Measurements from ENCODE around the gene DSC1. TPM values are rescaled to one million over a fixed set of nuclear protein-coding genes. Genes with fewer than 3 reads are reported as not detected.

DSC1 gene
- total and polyA plus RNA-seq, 2 of the 13 experiments (the other 11 are each of a cell fraction or from before 2014, with no cell fraction given), result not detected

- no peak for DNase-seq (ENCODE audit: low spot score)
- H4K20me1 ChIP-seq (ENCODE audit: insufficient read depth, low read length), result no peaks in the 10 kb centered on the region
- 95% methylated on average over 3 of the region's 3 CpGs for WGBS (ENCODE audit: low lambda C conversion rate)
- H3K27me3 ChIP-seq (ENCODE audit: control insufficient read depth in 1 of 2, insufficient read depth in 2 of 2, low read length in 2 of 2), result no peaks in the 10 kb centered on the region; a peak in 1 of 5 replicates
- ChIA-PET POLR2A (interaction anchor here (4.9 kb wide), 1 partner anchor 140 kb away, joined by 50 read pairs; no protein-coding TSS in a partner anchor), CTCF (ENCODE audit: low intra/inter-chr PET ratio, low total read pairs) (no interaction called here)
- H3K9ac ChIP-seq (ENCODE audit: insufficient read depth, low read depth, low read length), result no peak overlapping the region
- no peak overlapping the region for H3K4me2 ChIP-seq (ENCODE audit: low read depth, low read length)
- no peaks in the 10 kb centered on the region for H3K36me3 ChIP-seq (replicated peaks in 1 of 2; ENCODE audit: control insufficient read depth in 1 of 2, insufficient read depth in 2 of 2, low read length in 2 of 2)
- H3K4me1 ChIP-seq (ENCODE audit: insufficient read depth, low read length), result peaks cover 29% of the 10 kb centered on the region
- no peak for ATAC-seq
- H3K79me2 ChIP-seq (ENCODE audit: insufficient read depth, low read length), result peaks cover 26% of the 10 kb centered on the region
- in situ Hi-C loops (cut with HindIII; ENCODE audit: extremely low pct_ligation_motif_present, low pct_unique_long_range_greater_than_20kb), result loop anchor here (5.0 kb wide), 1 partner anchor 139 kb away; no protein-coding TSS in a partner anchor
- no TSS peak for BruUV-seq (replicated peaks)
- H3K27ac ChIP-seq (ENCODE audit: extremely low read length, insufficient read depth, low read length), result no peak overlapping the region
- FAIRE-seq, result no peak
- H3K9me3 ChIP-seq (ENCODE audit: low read length), result no peaks in the 10 kb centered on the region
- intact Hi-C loops (cut with micrococcal nuclease; ENCODE audit: unreplicated experiment), result loop anchor here (5.0 to 10.0 kb wide), 3 partner anchors 59 to 409 kb away; partner anchors contain the start of genes DSC3 and DSG2
- no peak overlapping the region for H2AFZ ChIP-seq (ENCODE audit: low read length)
- TF ChIP-seq ATF7 (IDR thresholded peaks at IDR 0.05), result peak; percentile 86
- TF ChIP-seq ATF7 (CRISPR knock-in tag; IDR thresholded peaks at IDR 0.05), result no peak
- TF ChIP-seq JUN (CRISPR knock-in tag; IDR thresholded peaks at IDR 0.05), result no peak
- TF ChIP-seq, protein P1, sequence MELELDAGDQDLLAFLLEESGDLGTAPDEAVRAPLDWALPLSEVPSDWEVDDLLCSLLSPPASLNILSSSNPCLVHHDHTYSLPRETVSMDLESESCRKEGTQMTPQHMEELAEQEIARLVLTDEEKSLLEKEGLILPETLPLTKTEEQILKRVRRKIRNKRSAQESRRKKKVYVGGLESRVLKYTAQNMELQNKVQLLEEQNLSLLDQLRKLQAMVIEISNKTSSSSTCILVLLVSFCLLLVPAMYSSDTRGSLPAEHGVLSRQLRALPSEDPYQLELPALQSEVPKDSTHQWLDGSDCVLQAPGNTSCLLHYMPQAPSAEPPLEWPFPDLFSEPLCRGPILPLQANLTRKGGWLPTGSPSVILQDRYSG (CRISPR knock-in tag; IDR thresholded peaks at IDR 0.05), result no peak
- no peak for TF ChIP-seq NFYB (CRISPR knock-in tag; IDR thresholded peaks at IDR 0.05)
- TF ChIP-seq ZSCAN21 (CRISPR knock-in tag; IDR thresholded peaks at IDR 0.05; ENCODE audit: borderline replicate concordance), result no peak
- no peak overlapping the region for H3K4me3 ChIP-seq (replicated peaks in 1 of 3; ENCODE audit: insufficient read depth in 1 of 3, low read depth in 2 of 3, low read length in 3 of 3)
These were observed 59.2 kb downstream of the DSC1 start for GRCh38 chr18:31103423-31103822.

DNA sequence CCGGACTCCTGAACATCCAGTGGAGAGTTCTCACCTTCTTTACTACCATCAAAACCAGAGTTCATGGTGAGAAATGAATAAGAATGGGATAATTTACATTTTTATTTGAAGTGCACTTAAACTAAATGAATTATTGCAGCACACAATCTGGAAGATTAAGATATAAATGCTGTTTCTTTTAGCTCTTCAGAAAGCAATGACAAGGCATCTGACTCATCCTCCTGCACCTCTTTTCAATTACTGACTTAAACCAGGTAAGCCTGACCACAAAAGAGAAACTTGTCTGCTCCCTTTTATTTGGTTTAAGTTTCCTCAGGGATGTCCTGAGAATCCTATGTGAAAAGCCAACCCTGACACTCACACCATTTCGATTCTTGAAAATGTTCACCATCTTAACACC is 59.7 kb downstream of the DSC1 start:
- TSS peak; percentile 51 for BruUV-seq (replicated peaks)
- H3K4me1 ChIP-seq (ENCODE audit: insufficient read depth, low read length), result peaks cover 31% of the 10 kb centered on the region
- no peak for TF ChIP-seq ZNF703 (CRISPR knock-in tag; IDR thresholded peaks at IDR 0.05; ENCODE audit: borderline replicate concordance)
- no peak for TF ChIP-seq ETV6 (CRISPR knock-in tag; conservative IDR thresholded peaks at IDR 0.05)
- no peak for TF ChIP-seq BCL6 (CRISPR knock-in tag; IDR thresholded peaks at IDR 0.05)
- no peak for TF ChIP-seq SMC3 (IDR thresholded peaks at IDR 0.05; ENCODE audit: low read length)
- no peak for TF ChIP-seq HES4 (CRISPR knock-in tag; IDR thresholded peaks at IDR 0.05; ENCODE audit: borderline replicate concordance)
- TF ChIP-seq ZBTB33 (CRISPR knock-in tag; IDR thresholded peaks at IDR 0.05), result no peak
- no peak for TF ChIP-seq AHR (CRISPR knock-in tag; IDR thresholded peaks at IDR 0.05)
- TF ChIP-seq HMG20B (CRISPR knock-in tag; conservative IDR thresholded peaks at IDR 0.05), result no peak
- no peak for TF ChIP-seq IKZF1 (IDR thresholded peaks at IDR 0.05)
- TF ChIP-seq HDAC1 (CRISPR knock-in tag; IDR thresholded peaks at IDR 0.05), result no peak
- TF ChIP-seq STAT5B (CRISPR knock-in tag; IDR thresholded peaks at IDR 0.05), result no peak
- TF ChIP-seq ZNF790 (CRISPR knock-in tag; IDR thresholded peaks at IDR 0.05; ENCODE audit: borderline replicate concordance), result no peak
- no peak for TF ChIP-seq ZSCAN29 (CRISPR knock-in tag; conservative IDR thresholded peaks at IDR 0.05)

More for the DNA sequence above, 59.7 kb downstream of the DSC1 start:
- H3K9me3 ChIP-seq (ENCODE audit: low read length), result no peaks in the 10 kb centered on the region
- WGBS (ENCODE audit: low lambda C conversion rate), result 94% methylated on average over 2 of the region's 2 CpGs
- H3K27ac ChIP-seq (ENCODE audit: extremely low read length, insufficient read depth, low read length), result no peak overlapping the region
- peaks cover 31% of the 10 kb centered on the region for H3K79me2 ChIP-seq (ENCODE audit: insufficient read depth, low read length)
- H4K20me1 ChIP-seq (ENCODE audit: insufficient read depth, low read length), result no peaks in the 10 kb centered on the region
- peak overlapping the region; percentile 76 for H3K4me2 ChIP-seq (ENCODE audit: low read depth, low read length)
- H3K4me3 ChIP-seq (replicated peaks in 1 of 3; ENCODE audit: insufficient read depth in 1 of 3, low read depth in 2 of 3, low read length in 3 of 3), result peak overlapping the region in 2 of 3 experiments; percentile 90; a peak in 2 of 6 replicates
- H3K27me3 ChIP-seq (ENCODE audit: control insufficient read depth in 1 of 2, insufficient read depth in 2 of 2, low read length in 2 of 2), result no peaks in the 10 kb centered on the region; a peak in 1 of 5 replicates
- intact Hi-C loops (cut with micrococcal nuclease; ENCODE audit: unreplicated experiment), result loop anchor here (5.0 to 10.0 kb wide), 3 partner anchors 58 to 409 kb away; partner anchors contain the start of genes DSC3 and DSG2
- no peaks in the 10 kb centered on the region for H3K36me3 ChIP-seq (replicated peaks in 1 of 2; ENCODE audit: control insufficient read depth in 1 of 2, insufficient read depth in 2 of 2, low read length in 2 of 2)
- H2AFZ ChIP-seq (ENCODE audit: low read length), result no peak overlapping the region
- DNase-seq (ENCODE audit: low spot score) (no peak), ATAC-seq (no peak), FAIRE-seq (no peak)
- POLR2A ChIA-PET, result interaction anchor here (1.1 to 4.9 kb wide), 3 partner anchors 130 to 410 kb away, joined by 4 to 50 read pairs (median 12); no protein-coding TSS in a partner anchor
- H3K9ac ChIP-seq (ENCODE audit: insufficient read depth, low read depth, low read length), result peak overlapping the region; percentile 90; the same call in 1 of the 2 replicates
- in situ Hi-C loops (cut with HindIII; ENCODE audit: extremely low pct_ligation_motif_present, low pct_unique_long_range_greater_than_20kb), result loop anchor here (5.0 kb wide), 1 partner anchor 139 kb away; no protein-coding TSS in a partner anchor
- CTCF ChIA-PET (ENCODE audit: low intra/inter-chr PET ratio, low total read pairs), result no interaction called here

Measured in HepG2 (cell line).